ENCODE measurements around the gene POU2F2. TPM values are rescaled to one million over a fixed set of nuclear protein-coding genes. Genes with fewer than 3 reads are reported as not detected.

The POU2F2 gene
- polyA plus RNA-seq, 1 experiment, result 2.2 TPM

- peaks cover 46% of the 10 kb centered on the region for H3K27me3 ChIP-seq (ENCODE audit: control insufficient read depth, insufficient read depth, low read length)
- ChIA-PET CTCF (interaction anchor here (0.7 to 2.7 kb wide), 12 partner anchors 8 to 249 kb away, joined by 3 to 10 read pairs (median 4); no protein-coding TSS in a partner anchor), POLR2A (interaction anchor here (0.6 kb wide), 1 partner anchor 102 kb away, joined by 3 read pairs; no protein-coding TSS in a partner anchor)
Measured at GRCh38 chr19:42176649-42176989, 44.4 kb upstream of the POU2F2 start.

GRCh38 chr19:42175952-42176648, 43.9 kb upstream of the POU2F2 start:
- POLR2A ChIA-PET, result interaction anchor here (0.6 kb wide), 1 partner anchor 101 kb away, joined by 3 read pairs; no protein-coding TSS in a partner anchor
- H3K27me3 ChIP-seq (ENCODE audit: control insufficient read depth, insufficient read depth, low read length), result peaks cover 45% of the 10 kb centered on the region

More at GRCh38 chr19:42176649-42176989, 44.4 kb upstream of the POU2F2 start:
- no peaks in the 10 kb centered on the region for H3K36me3 ChIP-seq (ENCODE audit: control insufficient read depth, insufficient read depth, low read length)
- H3K4me3 ChIP-seq (ENCODE audit: low read depth, low read length), result peak overlapping the region; percentile 42
- no peak for TF ChIP-seq CTCF (IDR thresholded peaks at IDR 0.05; ENCODE audit: insufficient read depth, low read depth, low read length)
- DNase-seq (ENCODE audit: low read depth), result no peak

GRCh38 chr19:42174958-42175734, 42.9 kb upstream of the POU2F2 start:
- H3K4me3 ChIP-seq (ENCODE audit: low read depth, low read length), result no peak overlapping the region
- POLR2A ChIA-PET, result no interaction called here
- CTCF ChIA-PET, result interaction anchor here (1.7 to 2.7 kb wide), 5 partner anchors 10 to 67 kb away, joined by 5 to 10 read pairs (median 9); no protein-coding TSS in a partner anchor
- H3K36me3 ChIP-seq (ENCODE audit: control insufficient read depth, insufficient read depth, low read length), result no peaks in the 10 kb centered on the region
- no peak for TF ChIP-seq CTCF (IDR thresholded peaks at IDR 0.05; ENCODE audit: insufficient read depth, low read depth, low read length)
- H3K27me3 ChIP-seq (ENCODE audit: control insufficient read depth, insufficient read depth, low read length), result peaks cover 44% of the 10 kb centered on the region
- no peak for DNase-seq (ENCODE audit: low read depth)

More at GRCh38 chr19:42175952-42176648, 43.9 kb upstream of the POU2F2 start:
- H3K4me3 ChIP-seq (ENCODE audit: low read depth, low read length), result peak overlapping the region; percentile 42
- no peaks in the 10 kb centered on the region for H3K36me3 ChIP-seq (ENCODE audit: control insufficient read depth, insufficient read depth, low read length)
- no peak for DNase-seq (ENCODE audit: low read depth)
- no peak for TF ChIP-seq CTCF (IDR thresholded peaks at IDR 0.05; ENCODE audit: insufficient read depth, low read depth, low read length)
- CTCF ChIA-PET, result interaction anchor here (0.8 to 2.7 kb wide), 12 partner anchors 9 to 249 kb away, joined by 3 to 10 read pairs (median 4); no protein-coding TSS in a partner anchor

GRCh38 chr19:42174188-42174587, 41.9 kb upstream of the POU2F2 start:
- H3K36me3 ChIP-seq (ENCODE audit: control insufficient read depth, insufficient read depth, low read length), result no peaks in the 10 kb centered on the region

More at GRCh38 chr19:42174188-42174587, 41.9 kb upstream of the POU2F2 start:
- POLR2A ChIA-PET, result no interaction called here
- Histone ChIP-seq H3K27me3 (ENCODE audit: control insufficient read depth, insufficient read depth, low read length) (peaks cover 37% of the 10 kb centered on the region), H3K4me3 (ENCODE audit: low read depth, low read length) (no peak overlapping the region)
- DNase-seq (ENCODE audit: low read depth), result no peak
- CTCF ChIA-PET, result interaction anchor here (1.7 to 2.7 kb wide), 2 partner anchors 9 to 11 kb away, joined by 5 to 9 read pairs; no protein-coding TSS in a partner anchor
- TF ChIP-seq CTCF (IDR thresholded peaks at IDR 0.05; ENCODE audit: insufficient read depth, low read depth, low read length), result no peak

All from BJ (cell line).